Skin of body (tissue), 2 donors: ENCODE results near the gene OTUB2. TPM values are rescaled to one million over a fixed set of nuclear protein-coding genes. Genes with fewer than 3 reads are reported as not detected.

Source experiments
- DNase-seq: peaks from one replicate; lab custom pipeline; 2025; lab: John Stamatoyannopoulos, UW
- total RNA-seq: library from RNA; depleted of rRNA; stranded (reverse); fragments of >200 nt; gene quantifications from one replicate; pipeline ENCODE4 v1.2.3, GENCODE V29; 2014

OTUB2 gene
- total RNA-seq, 1 donor from 2014 or later: 2.9 TPM

DNA sequence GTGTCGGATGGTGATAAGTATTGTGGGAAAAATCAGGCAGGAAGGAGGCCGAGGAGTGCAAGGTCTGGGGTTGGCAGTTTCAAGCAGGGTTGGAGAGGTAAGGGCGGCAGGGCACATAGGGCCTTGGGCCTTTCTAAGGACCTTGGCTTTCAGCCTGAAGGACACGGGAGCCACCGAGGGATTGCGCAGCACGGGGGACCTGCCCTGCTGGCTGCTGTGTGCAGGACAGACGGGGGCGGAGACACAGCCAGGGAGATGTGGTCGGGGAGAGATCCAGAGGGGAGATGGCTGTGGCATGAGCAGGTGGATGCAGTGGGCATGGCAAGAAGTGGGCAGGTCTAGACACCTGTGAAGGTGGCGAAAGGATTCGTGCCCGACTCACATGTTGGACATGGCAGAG, 14.7 kb downstream of the OTUB2 start:
- DNase-seq: no peak

DNA sequence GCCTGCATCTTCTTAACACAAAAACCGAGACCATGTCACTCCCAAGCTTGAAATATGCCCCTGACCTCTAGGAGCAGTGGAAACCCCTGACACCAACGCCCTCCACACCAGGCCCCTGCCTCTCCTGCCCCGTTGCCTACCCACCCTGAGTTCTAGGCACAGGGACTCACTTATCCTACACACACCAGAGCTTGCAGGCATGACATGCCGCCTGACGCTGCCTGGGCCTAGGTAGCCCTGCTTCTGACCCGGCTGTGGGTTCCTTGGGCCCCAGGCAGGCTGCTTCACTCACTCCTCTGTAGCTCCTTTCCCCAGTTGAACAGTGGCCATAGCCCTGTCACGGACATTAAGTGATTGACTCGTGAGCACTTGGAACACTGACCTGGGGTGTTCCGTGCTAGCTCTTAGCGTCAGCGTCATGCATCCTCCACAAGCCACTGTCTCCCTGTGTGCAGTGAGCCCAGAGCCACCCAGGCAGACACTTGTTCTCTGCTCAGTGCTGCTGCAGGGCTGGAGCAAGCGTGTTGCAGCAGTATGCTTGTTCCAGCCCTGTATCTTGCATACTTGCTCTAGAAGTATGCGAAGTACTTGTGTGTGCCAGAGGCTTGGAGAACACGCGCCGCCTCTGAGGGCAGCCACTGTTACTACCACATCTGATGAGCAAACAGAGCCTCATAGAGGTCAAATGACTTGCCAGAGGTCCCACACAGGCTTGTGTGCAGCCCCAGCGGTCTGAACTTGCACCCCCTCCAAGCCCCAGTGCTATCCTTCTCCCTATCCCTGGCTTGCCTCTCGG, 15.6 kb downstream of the OTUB2 start:
- no peak for DNase-seq

DNA sequence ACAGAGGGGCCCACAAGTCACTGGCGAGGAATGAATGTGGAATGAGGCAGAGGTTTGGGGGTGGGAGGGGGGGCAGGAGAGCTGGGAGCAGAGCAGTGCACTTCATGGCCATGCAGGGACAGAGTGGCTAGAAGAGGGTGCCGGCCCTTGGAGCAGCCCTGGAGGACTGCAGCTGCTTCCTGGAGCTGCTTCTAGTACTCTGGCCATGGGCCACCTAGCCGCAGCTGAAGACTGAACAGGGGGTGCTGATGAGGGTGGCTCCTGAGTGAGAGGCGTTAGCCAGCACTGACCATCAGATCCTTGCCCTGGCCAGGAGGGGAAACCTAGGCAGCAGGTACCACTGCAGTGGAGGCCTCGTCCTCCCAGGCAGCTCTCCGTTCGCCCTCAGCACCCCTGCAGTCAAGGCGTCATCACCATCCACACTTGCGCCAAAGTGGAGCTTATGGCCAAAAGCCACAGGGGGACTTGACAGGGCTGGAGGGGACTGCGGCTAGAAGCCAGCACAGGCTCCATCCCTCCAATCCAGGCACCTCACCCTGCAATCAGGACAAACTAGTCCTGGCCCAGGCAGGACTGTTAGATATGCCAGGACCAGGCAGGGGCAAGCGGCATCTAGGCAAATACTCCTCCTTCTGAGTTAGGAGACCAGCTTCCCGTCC, 16.4 kb downstream of the OTUB2 start:
- DNase-seq: no peak

DNA sequence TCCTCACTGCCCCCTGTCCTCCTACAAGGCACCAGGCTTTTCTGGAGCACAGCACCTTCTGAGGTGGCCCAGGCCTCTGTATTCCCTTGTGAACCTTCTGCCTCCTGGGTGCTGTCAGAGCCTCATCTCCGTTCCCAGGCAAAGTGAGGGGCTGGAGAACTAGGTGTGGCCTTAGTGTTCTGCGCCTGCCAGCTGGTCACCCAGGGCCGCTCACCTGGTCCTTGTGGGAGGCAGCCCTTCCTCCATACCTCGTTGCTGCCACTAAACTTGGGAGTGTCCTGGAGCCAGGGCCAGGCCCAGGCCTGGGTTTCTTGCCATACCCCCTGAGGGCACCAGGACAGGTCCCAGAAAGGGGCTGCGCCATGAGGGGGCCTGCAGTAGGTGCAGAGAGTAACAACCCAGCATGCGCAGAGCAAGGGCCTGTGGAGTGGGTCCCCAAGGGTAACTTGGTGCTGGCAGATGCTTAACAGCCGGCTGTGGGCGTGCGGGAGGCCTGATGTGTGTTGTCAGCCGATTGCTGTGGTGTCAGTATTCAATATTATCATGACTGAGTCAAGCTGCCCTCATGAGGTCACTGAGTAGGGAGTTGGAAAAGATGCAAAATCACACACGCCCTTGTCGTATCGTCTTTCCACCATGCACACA, 17.1 kb downstream of the OTUB2 start:
- no peak for DNase-seq

DNA sequence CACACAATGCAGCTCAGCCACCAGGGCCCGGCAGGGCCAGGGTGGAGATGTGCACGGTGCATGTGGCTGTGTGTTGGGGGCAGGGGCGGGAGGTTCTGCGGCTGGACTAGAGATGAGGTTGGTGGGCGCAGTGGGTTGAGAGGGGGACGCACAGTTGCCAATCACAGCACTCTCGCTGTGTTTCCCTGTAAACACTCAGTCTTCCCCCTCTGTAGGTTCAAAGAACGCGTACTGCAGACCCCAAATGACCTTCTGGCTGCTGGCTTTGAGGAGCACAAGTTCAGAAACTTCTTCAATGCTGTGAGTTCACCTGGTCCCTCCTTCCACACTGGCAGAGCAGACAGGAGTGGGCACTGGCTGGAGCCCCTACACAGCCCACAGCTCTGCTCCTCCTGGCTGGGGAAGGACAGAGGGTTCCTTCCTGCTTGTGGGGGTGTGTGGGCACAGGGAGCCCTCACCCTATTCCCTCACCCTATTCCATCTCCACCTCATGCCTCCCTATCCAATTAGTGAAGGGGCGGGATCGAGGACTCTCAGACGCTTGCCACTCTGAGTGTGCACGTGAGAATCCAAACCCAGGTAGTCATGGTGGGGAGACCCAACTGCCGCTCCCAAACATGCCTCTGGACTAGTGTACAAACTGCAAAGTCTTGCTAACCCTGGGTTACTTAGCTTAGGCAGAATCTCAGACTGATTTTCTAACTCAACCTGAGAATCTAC, 17.8 kb downstream of the OTUB2 start:
- DNase-seq: no peak

DNA sequence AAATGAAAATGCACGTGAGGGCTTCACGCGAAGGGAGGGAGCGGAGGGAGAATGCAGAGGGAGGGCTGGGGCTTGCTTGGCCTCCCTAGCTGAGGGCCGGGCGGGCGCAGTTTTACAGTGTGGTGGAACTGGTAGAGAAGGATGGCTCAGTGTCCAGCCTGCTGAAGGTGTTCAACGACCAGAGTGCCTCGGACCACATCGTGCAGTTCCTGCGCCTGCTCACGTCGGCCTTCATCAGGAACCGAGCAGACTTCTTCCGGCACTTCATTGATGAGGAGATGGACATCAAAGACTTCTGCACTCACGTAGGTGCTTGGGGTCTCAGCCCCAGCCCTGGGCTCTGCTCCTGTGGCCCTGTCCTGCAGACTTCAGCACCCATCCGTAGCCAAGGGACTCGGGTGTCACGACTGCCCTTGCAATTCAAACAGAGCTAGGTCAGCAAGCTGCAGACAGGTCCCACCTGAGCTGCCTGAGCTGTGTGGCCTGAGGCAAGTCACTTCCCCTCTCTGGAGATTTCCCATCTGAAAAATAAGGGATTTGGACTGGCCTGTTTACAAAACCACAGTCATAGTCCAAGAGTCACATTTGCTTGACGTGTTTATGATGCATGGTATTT, 18.4 kb downstream of the OTUB2 start:
- DNase-seq: no peak

DNA sequence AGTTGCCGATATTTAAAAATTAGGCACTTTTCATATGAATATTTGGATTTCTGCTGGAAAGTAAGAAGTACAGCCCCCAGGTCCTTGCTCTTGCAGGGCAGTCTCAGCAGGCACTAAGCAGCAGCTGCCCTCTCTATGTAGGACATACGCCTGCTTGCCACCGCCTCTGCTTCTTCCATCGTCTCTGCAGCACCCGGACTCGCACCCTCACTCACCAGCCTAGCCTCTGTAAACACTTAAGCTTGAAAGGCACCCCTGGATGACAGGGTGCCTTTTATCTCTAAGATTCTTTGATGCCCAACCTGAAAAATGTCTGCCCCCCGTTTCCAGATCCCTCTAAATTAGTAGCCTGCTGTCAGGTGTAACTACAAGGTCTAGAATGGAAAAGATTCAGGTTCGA, 19.0 kb downstream of the OTUB2 start:
- DNase-seq: no peak

DNA sequence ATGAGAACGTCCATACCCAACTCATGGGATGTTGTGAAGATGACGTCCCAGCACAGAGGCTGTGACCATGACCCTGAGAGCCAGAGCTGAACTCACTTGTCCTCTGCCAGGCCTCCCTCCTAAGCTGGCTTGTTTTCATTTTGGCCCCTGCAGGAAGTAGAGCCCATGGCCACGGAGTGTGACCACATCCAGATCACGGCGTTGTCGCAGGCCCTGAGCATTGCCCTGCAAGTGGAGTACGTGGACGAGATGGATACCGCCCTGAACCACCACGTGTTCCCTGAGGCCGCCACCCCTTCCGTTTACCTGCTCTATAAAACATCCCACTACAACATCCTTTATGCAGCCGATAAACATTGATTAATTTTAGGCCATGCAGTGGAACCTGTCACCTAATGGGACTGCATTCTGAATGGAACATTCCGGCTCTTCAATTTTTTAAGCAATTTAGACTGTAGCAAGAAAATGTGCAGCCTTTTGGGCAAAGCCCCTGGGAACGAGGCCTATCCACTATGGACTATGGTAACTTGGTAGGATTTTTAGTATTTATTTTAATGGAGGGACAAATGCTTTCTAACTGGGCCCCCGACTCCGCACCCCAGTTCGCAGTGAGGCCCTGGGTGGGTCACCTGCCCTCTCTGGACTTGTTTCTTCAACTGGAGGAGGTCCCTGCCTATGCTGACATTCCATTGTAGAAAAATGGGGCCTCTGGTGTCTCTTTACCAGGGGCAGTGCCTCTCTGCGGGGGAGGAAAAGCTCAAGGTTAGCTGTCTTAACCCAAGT, 19.6 kb downstream of the OTUB2 start:
- DNase-seq: no peak

DNA sequence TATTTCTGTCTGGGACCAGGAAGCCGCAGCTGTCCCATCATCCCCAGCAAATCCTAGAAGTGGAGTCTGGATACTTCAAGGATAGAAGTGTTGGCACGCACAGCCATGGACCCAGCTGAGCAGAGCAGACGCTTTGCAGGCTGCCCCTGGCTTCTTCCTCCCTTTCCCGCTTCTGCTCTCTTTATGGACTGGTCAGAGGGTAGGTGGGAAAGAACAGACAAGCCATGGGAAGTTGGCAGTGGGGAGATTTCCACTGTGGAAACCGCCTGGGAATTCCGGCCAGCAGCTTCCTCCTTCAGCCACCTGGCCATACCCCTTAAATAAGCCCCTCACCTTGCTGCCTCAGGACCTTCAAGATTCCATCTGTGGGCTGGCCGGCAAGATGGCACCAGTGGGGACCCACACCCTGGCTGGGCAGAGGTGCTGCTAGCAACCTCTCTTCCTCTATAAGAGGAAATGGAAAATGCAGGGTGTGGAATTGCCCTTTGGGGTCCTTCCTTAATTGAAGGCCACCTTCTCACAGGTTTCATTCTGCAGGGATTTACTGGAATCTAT, 20.6 kb downstream of the OTUB2 start:
- DNase-seq: no peak

DNA sequence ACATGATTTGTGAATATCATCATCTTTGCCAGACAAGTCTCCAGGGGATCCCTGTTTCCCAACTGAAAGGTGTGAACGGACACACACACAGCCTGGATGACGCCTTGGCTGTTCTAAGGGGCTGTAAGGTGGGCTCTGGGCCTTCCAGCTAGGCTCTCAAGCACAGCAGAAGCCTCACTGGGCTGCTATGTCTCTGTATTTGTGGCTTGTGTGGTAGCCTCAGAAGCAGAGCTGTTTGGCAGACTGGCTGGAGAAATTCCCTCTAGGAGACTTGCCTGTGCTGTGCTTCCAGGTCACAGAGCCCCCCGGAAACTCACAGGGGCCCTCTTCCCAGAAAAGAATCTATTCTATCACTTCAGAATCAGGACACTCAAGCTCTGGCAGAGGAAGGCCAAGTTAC, 21.4 kb downstream of the OTUB2 start:
- no peak for DNase-seq

DNA sequence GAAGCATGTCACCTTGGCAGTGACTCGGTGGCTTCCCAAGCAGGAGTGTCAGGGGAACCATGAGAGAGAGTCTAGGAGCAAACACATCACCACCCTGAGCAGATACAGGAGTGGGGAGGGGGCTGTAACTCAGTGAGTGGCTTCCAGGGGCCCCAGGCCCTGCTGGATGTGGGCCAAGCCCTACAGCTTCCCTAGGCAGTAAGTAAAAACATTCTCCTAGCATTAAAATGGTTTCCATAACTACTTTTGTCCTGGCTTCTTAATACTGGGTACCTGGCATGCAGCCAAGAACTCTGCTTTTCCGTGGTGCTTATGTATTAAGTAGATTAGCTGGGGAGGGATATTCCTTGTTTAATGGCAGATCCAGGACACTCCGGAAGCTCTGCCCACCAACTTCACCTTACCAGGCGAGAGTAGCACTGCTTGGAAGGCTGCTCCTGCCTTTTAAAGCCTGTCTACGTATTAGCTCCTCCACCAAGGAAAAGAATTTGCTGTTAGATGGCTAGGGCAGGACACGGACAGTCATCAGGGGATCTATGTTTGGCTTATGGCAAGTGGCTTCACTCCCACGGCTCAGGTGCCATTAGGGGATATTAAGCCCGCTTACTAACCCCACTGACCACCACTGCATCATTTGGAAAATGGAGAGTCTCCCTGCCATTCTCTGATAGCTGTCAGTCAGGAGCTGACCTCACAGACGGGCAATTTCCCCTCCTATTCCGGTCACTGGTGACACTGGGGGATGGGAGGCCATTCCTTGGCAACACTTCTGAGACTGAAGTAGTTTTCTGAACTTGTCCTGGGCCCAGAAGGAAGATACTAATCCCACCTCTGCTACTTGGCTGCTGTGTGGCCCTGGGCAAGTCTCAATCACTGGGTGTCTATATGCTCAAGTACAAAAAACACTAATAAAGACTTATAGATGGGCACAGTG, 22.8 kb downstream of the OTUB2 start:
- DNase-seq: no peak

DNA sequence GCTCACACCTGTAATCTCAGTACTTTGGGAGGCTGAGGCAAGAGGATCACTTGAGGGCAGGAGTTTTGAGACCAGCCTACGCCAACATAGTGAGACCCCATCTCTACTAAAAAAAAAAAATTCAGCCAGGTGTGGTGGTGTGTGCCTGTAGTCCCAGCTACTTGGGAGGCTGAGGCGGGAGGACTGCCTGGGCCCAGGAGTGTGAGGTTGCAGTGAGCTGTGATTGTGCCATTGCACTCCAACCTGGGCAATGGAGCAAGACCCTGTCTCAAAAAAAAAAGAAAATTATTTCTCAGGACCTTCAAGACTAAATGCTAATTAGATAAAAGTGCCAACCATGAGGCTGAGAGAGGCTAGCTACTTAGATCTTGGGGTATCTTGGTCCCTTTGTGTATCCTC, 23.5 kb downstream of the OTUB2 start:
- no peak for DNase-seq

DNA sequence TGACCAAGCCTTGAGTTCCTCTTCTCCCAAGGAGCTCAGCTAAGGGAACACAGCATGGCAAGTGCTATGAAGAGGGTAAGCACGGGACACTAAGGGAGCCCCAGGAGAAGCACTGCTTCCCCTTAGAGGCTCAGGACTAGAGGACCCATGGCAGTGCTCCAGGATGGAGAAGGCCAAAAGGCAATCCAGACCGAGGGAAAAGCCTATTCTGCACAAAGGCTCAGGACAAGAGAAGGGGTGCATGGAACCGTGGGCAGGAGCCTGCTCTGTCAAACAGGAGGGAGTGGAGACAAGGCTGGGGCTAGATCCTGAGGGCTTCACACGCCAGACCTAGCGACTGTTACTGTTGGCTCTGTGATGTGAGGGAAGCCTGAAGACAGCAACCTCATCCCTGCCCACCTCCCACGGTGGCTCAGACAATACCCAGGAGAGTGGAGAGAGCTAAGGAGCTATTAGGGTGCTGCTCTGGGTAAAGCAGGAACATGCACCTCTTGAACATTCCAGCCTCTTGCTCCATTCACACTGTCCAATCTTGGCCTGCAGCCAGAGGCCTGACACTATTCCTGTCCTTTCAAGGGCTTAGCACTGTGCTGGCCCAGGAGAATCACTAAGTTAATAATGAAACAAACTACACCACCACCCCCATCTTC, 24.2 kb downstream of the OTUB2 start:
- DNase-seq: no peak

DNA sequence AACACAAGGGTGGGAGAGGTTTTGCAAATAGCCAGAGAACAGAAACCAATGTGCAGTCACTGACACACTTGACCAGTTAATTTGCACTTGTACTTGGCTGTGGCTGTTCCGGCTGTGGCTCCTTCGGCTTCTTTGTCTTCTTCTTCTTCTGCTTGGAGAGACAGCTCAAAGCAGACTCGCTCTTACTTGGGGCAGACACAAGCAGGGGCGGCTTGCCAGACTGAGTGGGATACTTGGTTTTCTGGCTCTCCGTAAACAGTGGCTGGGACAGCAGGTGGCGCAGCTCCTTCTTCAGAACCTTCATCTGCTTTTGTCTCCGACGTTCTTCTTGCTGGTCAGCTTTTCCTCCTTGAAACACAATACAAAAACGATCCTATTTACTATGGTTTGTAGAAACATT, 25.0 kb downstream of the OTUB2 start:
- no peak for DNase-seq

DNA sequence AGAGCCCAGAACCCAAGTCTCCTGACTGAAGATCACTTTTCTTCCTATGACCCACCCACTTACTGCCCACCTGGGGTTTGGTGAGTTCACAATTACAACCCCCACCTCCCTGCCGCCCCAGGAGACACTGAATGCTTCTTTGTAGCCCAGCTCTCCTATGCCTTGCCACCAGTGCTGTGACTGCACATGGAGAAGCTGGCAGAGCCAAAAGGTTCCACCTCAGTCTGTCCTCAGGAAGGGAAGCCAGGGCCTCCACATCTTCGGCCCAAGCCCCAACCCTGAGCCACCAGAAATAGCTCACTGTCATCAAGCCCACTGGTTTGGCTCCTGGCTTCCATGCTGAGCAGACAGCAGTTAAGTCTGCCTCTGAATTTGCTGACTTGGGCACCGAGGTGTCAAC, 25.6 kb downstream of the OTUB2 start:
- DNase-seq: no peak

DNA sequence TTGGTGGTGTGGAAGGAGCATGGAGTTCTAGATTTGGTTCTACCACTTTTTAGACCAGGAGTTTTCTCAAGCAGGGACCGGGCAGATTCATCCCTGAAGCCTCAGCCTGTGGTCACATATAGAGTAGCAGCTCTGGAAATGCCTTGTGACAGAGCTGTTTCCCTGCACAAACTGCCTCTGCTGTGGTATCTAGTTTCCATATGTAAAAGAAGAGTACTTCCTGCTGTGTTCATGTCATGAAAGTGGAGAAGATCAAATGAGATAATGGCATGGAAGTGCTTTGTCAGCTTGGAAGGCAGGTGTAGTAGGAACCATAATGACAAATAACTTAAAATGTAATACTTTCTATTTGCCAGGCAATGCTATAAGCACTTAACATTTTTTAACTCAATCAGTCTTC, 26.1 kb downstream of the OTUB2 start:
- no peak for DNase-seq

DNA sequence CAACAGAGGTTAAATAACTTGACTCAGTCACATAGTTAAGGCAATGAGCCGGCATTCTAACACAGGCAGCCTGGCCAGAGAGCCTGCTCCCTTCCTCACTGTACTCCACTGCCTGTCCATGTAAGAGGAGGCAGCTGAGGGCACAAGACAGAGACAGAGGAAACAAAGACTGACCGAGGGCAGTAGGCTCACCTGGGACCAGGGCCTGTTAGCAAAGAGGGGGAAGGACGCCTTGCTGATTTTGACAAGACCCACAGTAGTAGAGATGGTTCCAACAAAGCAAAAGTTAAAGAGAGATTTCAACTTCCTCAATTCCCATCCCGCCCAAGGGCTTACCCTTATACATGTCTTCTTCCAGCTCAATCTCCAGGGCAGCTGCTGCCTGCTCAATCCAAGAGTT, 26.5 kb downstream of the OTUB2 start:
- no peak for DNase-seq

DNA sequence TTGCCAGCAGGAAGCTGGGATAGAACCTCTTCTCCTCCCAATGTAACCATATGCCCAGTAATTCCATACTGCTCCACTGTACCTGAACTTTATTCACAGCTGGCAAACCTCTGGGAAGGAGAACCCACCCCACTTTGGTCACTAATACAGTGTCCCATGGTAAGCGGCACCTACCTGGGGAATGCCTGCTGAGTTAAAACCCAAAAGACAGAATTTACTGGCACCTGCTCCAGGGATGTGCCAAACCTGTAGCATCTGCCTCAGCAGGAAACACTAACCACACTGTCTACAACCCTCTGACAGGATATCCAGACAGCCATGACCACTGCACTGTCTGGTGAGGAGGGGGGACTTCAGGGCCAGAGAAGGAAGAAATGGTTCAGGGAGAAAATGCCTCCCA, 28.3 kb downstream of the OTUB2 start:
- DNase-seq: no peak

DNA sequence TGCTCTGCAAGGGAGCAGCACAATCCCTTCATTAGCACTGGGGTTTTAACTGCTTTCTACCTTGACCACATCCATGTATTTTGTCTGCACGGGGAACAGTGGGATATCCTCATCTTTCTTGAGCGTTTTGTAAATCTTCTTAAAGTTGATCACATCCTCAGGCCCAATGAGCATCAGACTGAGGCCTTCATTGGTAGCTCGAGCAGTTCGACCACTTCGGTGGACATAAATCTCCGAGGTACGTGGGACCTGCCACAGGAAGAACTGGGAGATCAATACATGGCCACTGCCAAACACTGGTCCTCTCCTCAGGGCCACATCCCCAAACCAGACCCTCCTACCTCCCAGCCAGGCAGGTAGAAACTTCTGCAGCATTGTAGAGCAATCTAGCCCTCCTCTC, 28.8 kb downstream of the OTUB2 start:
- DNase-seq: no peak
